GM18870 (cell line): ENCODE measurements around the gene PAK6.

Source experiments
- ATAC-seq: cut with Tn5 transposase; IDR thresholded peaks from one replicate; pipeline ENCODE4 v1.9.1; 2021; ENCODE audit warnings: moderate library complexity; ENCODE audit not compliant: unreplicated experiment

The PAK6 gene

DNA sequence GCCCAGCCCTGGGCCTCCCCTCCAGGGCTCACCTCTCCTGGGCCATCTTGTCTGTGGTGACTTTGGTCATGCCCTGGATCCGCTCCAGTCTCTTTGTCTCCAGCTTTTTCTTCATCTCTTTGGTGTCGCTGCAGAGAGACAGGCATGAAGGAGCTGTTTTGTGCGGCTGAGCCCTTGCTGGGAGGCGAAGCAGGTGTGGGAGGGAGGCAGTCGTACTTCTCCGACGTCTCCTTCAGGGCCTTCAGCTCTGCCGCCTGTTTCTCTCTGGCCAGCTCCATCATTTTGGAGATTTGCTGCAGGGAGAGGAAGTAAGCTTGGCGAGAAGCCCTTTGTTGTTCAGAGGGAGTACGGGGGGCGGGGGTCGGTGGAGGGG, 51.7 kb downstream of the PAK6 start:
- no peak for ATAC-seq

DNA sequence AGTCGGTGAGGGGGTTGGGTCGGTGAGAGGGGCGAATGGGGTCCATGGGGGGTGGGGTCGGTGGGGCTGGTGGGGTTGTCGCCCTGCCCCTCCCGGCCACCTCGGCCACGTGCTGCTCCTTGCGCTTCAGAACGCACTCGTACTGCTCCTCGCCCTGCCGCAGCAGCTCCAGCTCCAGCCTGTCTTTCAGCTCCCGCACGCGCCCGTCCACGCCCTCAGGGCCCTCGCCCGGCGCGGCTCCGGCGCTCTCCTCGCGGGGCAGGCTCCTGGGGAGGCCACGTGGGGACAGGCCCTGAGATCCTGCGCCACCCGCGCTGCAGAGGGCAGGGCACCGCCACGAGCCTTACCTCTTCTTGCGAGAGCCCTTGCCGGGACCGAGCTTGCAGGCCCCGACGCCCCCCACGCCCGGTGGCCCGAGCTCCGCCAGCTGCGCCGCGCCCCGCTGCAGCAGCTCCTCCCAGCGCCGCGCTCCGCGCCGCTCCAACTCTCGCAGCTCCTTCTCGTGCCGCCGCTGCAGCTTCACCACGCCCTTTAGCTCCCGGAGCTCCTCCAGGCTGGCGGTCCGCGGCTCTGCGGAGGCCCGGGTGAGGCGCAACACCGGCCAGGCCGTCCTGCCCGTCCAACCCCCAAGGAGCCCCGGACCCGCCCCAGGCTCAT, 52.2 kb downstream of the PAK6 start:
- no peak for ATAC-seq

DNA sequence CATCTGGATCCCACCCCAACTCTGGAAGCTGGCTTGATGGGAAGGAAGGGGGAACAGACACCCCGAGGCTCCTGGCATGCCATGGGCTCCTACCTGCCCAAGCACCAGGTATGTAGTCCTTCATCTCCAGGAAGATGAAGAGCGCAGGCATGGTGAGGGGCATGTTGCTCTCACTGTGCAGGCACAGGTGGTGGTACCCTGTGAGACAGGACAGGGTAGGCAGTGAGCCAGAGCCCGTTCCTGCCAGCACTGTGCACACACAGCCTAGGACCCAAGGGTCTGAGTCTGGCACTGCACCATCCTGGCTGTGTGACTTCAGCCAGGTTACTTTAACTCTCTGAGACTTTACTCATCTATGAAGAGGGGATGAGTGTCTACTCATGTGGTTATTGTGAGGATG, 53.4 kb downstream of the PAK6 start:
- no peak for ATAC-seq

DNA sequence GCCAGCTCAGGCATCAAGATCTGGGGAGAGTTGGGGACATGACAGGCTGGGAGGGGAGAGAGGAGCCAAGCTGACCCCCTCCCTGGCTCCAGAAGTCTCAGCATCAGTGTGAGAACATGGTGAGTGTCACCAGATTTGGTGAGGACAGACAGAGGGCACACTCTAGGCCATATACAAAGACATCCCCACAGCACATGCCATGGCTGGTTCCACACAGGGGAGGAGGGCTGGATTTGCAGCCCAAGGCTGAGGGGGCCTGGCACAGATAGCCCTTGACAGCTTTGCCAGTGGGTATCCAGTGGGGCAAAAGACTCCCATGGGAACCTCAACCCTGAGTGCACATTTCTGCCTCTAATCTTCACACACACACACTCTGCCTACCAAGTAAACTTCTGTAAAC, 54.1 kb downstream of the PAK6 start:
- no peak for ATAC-seq

DNA sequence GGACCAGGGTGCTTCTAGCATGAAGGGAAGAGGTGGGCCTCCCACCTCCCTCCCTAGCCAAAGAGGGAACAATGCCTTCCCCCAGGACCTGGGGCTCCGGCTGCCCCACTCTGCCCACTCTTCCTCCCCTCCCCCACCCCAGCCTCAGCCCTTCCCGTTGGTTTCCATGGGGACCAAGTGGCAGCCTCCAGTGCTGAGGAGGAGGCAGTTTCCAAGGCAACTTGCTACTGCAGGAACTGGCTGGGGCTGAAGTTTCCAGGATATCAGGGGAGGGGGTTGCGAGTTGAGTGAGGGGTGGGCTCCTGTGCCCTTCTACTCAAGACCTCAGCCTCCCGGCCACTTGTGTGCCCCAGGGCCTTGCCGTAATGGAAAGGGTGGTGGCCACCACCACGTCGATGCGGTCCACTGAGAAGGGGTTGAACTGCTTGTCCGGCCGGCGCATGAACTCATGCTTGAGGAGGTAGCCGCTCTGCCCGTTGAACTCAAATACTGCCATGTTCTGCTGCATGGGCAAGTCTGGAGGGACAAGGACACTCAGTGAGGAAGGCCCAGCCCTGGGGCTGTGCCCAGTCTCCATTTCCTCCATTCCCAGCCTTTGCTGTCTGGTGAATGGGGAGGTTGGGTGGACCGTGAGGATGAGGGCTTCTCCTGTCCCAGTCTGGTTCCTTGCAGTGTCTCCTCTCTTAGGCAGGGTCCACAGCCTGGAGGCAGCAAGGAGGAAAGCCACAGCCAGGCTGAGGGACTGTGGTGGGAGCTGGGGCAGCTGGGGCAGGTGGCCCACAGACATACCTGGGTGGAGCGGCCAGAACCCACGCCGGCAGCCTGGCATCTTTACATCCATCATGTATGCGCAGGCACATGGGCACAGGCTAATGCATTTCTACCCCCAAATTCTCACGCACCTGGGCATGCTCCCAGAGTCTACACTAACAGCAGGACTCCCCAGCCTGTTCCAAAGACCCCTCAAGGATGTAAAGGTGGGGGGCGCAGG, 55.3 kb downstream of the PAK6 start:
- ATAC-seq, result no peak

DNA sequence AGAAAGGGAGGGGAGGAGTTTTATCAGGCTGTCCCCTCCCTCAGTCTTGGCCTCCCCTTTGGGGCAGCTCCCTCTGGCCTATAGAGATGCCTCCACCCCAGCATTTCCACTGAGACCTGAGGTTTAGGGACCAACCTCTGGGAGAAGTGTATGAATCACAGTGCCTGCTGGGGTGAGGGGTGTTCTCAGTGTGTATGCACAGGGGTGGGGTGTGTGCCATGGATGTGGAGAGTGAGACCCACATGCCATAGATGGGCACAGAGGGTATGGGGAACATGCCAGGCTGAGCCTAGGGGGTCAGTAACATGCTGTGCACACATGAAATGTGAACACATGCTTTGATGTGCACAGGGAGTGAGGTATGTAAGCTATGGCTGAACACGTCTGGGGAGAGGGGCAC, 56.4 kb downstream of the PAK6 start:
- no peak for ATAC-seq

DNA sequence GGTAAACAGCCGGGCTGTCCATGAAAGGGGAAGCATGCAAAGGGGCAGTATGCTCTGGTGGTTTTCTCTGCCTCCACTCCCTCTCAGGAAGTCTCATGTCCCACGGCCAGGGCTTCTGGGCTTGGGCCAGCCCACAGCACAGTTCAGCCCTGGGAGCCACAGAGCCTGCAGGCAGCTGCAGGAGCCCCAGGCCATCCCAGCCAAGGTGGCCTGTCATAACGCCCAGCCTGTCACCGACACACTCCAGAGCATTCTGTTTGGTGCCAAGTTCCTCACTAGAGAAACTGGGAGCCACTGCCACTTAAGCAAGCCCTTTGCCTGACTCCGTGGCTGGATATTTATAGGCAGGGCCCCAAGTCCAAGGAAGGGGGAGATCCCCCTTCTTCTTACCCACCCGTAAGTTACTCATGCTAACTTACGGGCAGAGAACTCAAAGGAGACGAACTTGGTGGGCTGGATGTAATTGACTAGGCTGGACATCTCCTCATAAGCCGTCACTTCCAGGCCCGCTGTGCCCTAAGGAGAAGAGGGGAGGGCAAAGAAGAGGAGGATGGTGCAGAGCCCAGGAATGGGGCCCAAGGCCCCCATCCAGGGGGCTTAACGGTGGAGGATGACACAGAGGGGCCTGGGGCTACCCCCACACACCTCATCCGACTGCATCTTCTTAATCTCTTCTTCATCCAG, 57.2 kb downstream of the PAK6 start:
- ATAC-seq, result no peak

DNA sequence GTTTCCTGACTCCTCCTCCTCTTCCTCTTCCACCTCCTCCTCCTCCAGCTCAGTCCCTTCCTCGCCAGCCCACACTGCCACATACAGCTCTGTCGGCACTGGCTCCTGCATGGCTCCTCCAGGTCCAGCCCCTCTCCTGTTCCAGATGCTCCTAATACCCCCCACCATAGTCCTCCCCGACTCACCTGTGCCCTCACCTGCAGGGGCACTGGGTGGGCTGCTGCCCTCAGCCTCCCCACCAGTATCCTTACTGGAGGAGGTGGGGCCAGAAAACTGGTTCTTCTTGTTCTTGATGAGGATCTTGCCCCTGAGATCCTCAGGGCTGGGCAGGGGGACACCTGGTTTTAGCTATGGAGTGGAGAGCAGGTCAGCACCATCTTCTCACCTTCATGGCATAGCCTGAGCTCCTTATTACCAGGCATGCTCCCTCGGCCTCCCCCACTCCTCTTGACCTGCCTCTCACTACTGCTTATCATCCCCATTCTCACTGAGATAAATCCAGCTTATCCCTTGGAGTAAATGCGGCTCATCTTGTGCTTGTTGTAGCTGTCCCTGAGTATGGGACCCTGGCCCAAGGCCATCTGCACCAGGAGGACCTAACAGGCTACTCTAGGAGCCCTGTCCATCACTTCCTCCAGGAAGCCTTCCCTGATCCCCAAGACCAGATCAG, 57.8 kb downstream of the PAK6 start:
- no peak for ATAC-seq

DNA sequence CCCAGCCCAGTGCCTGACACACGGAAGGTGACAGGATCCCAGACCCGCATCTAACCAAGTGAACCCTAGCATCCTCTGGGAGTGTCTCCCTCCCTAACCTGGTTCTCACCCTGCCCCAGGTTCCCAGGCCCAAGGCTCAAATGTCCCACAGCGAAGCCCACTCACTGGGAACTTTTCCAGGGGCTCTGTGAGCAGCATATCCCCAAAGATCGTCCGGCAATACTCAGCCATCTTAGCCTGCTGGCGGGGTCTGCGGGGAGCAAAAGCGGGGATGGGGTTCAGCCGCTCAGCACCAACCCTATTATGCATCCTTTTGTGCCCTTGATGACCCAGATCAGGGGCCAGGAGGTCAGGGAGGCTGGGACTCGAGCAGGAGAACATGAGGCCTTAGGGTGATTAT, 58.5 kb downstream of the PAK6 start:
- ATAC-seq, result no peak

DNA sequence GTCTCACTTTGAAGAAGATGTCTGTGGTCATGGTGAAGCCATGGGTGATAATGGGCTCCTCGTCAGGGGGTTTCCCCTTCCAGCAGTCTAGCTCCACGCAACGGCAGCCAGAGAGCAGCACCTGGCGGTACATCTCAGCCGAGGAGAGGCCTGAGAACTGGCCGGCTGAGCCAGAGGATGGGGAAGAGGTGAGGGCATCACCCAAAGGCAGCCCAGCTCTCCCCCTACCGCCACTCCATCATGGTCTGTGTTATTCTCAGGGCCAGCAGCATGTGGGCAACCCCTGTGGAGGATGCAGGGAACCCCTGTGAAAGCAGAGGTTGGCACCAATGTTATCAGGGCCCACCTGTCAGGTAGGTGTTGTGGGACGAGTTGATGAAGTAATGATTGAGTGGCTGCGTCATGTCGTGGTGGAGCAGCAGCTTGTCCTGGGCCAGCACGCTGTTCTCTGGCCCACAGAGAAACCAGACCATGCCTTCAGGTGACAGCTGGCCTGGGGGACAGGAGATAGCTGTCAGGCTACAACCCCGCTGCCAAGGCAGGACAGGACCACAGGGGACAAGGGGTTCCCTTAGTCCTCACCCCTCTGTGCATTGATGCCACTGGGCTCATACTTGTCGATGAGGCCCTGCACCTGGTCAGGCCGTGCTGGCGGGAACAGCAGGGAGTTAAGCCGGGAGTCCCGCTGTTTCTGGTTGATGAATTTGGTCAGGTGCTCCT, 59.5 kb downstream of the PAK6 start:
- no peak for ATAC-seq

DNA sequence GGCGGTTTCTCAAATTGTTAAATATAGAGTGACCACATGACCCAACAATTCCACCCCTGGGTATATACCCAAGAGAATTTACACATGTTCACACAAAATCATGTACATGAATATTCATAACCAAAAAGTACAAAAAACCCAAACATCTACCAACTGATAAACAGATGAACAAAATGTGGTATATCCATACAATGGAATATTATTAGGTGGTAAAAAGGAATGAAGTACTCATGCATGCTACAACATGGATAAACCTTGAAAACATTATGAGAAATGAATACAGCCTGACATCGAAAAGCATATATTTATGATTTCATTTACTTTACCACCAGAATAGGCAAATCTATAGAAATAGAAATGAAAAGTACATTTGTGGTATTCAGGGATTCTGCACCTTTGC, 61.5 kb downstream of the PAK6 start:
- no peak for ATAC-seq

DNA sequence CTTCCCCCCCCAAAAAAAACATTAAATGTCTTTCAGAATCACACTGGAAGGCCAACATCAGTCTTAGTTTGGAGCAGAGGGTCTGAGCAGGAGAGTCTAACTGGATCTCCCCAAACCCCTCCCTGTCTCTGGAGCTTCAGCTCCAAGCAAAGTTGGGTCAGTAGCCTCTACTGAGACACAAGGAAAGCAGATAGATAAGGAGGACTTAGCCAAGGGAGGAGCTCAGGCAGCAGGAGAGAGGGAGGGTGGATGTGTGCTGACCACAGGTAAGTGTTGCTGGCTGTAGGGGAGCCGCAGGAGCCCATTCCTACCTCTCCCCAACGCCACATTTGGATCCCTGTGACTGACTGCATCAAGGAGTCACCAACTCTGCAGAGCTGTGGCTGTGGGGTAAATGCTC, 61.9 kb downstream of the PAK6 start:
- ATAC-seq, result no peak

DNA sequence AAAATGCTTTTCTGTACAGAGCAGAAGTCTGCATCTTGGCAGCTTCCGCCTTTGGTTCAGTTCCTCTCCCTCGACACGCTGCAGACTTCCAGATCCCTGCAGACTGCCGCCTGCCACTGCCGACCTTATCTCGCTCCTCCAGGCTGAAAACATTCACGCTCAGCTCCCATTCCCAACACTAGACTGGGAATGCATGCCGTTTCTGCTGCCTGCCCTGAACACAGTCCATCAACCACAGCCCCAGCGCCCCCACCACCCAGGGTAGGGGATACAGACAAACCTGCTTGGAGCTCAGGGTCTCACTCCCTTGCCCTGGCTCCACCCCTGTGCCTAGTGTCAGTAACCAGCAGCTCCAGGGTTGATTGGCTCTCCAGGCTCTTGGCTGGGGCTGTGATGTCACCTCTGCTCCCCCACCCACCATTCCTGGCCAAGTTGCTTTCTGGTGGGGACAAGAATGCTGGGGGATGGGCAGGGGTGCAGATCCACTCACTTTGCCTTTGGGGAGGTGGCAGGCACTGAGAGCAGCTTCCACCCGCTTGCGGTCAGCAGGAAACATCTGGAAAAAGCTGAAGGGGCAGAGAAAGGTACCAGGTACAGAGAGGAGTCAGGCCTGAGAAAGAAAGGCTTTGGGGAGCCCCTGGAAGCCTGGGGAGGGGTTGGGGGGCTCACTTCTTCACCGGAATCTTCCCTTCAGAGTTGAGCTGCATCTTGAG, 62.8 kb downstream of the PAK6 start:
- ATAC-seq, result no peak

DNA sequence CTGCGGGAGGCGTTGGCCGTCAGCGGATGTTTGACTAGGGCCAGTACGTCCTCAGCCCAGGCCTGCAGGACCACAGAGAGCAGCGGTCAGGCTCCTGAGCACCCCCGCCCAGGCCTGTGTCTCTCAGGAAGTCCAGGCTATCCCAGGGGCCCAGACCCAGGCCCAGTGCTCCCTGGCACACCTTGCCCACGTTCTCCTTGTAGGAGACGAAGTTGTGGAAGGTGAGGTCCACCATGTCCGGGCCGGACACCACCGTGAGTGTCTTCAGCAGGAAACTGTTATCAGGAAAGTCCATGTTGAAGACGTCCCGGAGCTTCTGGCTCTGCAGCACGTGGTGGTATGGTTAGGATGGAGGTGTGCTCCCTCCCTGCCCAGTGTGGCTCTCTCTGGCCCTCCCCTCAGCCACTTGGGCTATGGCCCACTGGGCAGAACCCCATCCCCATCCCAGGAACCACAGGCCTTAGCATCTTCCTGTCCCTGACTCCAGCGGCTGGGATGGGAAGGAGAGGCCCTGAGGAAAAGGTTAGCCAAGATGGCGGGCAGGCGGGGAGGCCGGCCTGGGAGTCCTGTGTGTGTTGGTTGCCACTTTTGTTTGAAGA, 63.5 kb downstream of the PAK6 start:
- ATAC-seq, result no peak

DNA sequence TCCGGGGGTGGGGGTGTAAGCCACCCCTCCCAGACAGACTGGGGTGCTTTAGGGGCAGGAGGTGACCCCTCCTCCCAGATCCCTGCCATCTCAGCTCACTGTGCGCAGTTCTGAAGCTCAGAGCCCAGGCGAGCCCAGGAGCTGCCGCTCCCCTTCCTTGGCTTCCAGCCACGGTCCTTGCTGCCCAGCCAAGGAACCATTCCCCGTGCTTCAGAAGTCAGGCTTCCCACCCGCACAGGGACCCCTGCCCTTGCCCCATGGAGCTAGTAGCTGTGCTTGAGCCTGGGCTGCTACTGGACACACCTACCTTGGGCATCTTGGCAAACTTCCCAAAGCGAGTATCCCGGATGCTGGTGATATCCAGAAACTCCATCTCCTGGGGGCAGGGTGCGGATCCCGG, 64.1 kb downstream of the PAK6 start:
- ATAC-seq, result no peak

DNA sequence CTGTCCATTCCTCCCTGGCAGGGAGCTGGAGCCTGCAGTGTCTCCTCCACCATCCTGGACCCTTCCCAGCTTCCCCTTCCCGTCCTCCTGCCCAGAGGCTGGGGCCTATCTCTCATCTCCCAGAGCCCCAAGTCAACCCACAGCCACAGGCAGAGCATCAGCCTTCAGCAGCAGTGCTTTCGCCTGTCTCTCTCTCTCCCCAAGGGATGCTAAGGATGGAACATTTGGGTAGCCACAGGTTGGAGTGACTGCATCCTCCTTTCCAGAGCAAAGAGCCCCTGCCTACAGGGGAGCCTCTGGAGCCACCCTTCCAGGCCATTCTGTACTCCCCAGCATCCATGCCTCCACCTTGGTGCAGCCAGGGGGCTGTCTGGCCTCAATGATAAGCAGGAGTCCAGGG, 64.7 kb downstream of the PAK6 start:
- ATAC-seq, result no peak

DNA sequence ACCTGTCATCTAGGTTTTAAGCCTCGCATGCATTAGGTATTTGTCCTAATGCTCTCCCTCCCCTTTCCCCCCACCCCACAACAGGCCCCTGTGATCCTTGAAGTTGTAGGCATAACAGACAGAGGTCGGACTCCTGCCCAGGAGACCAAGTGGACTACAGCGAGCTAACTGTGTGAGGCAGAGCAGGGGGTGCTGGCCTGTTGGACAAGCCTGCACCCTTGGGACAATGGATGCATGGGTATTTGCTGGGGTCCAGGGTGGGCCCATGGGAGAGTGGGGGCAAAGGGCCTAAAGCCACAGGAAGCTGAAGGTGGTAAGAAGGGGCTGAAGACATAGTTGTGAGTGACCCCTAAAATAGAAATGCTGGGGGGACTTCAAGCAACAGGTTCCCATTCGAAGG, 66.4 kb downstream of the PAK6 start:
- no peak for ATAC-seq

DNA sequence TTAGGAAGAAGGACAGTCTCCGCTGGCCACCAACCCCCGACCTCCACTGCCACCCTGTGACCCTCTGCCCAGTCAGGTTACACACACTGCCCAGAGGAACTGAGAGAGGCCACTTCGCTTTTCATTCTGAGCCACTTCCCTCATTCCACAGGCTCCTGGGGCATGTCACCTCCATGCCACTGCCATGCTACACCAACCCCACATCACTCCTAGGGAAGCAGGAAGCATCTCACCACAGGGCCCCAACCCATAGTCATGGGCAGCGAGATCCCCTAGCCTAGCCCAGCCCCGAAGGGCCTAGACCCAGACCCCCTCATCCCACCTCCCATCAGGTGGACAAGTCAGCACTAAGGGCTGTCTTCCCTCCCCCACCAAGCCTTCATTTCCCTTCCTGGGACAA, 67.5 kb downstream of the PAK6 start:
- ATAC-seq, result no peak

DNA sequence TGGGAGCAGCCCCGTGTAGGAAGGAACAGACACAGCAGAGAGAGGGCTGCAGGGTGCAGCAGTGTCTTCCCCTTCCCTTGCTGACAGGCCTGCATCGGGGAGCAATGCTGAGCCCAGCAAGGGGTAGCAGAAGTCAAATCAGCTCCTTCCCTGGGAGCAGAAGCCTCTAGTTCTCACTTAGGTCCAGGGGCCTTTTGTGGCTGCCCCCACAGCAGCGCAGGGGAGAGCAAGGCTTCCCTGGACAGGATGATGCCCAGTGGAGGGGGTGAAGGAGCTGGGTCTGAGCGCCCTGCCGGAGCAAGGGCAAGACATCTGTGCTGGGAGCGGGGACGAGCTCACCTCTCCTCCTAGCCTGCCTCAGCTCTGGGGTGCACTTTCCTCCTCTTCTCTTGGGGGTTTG, 68.0 kb downstream of the PAK6 start:
- ATAC-seq, result no peak
